Neural cell (in vitro differentiated cells): ENCODE results near the gene MRNIP.

ENCODE experiments used
- CTCF ChIP-seq: fragments of 450-650 bp; IDR thresholded peaks from 2 replicates; pipeline ENCODE4 v1.5.1; 2014; ENCODE audit warnings: antibody characterized with exemption, mild to moderate bottlenecking, moderate library complexity; ENCODE audit not compliant: poor library complexity, severe bottlenecking
- EP300 ChIP-seq: fragments of 450-650 bp; conservative IDR thresholded peaks from 2 replicates; pipeline ENCODE4 v1.6.1; 2014; ENCODE audit warnings: antibody characterized with exemption, mild to moderate bottlenecking, moderate library complexity; ENCODE audit not compliant: poor library complexity, severe bottlenecking
- EZH2 ChIP-seq: fragments of 200-600, 300-800 bp; shearing (Covaris generic), sonication (generic); IDR thresholded peaks from 2 replicates; pipeline ENCODE4 v1.6.1; 2014; ENCODE audit warnings: antibody characterized with exemption, low read length, borderline replicate concordance, mild to moderate bottlenecking; ENCODE audit not compliant: insufficient read depth, poor library complexity, severe bottlenecking
- POLR2AphosphoS5 ChIP-seq: IDR thresholded peaks from 2 replicates; pipeline ENCODE4 v1.6.1; 2012
- RAD21 ChIP-seq: fragments of 450-650 bp; conservative IDR thresholded peaks from 2 replicates; pipeline ENCODE4 v1.6.1; 2014; ENCODE audit warnings: antibody characterized with exemption, mild to moderate bottlenecking, moderate library complexity

GRCh38 chr5:179788193-179788854 lies 70.3 kb downstream of the MRNIP start:
- no peak for TF ChIP-seq RAD21
- no peak for TF ChIP-seq CTCF
- TF ChIP-seq EP300 = no peak
- no peak for TF ChIP-seq POLR2AphosphoS5
- TF ChIP-seq EZH2 = no peak
